ENCODE results near the gene AKR1A1. TPM values are rescaled to one million over a fixed set of nuclear protein-coding genes. Genes with fewer than 3 reads are reported as not detected.

Gene AKR1A1
- total RNA-seq, 2 donors from 2014 or later = 77.8 to 90.5 TPM

GRCh38 chr1:45554198-45554597 lies 3.6 kb downstream of the AKR1A1 start:
- H3K9me3 ChIP-seq = no peaks in the 10 kb centered on the region
- peaks cover 65% of the 10 kb centered on the region for H3K4me1 ChIP-seq
- WGBS, 2 donors = 66 to 69% methylated on average over 6 of the region's 6 CpGs
- intact Hi-C loops (cut with DNase I) = no loop called here
- no peak for ATAC-seq
- H3K27me3 ChIP-seq = no peaks in the 10 kb centered on the region
- H3K27ac ChIP-seq = no peak overlapping the region
- DNase-seq = no peak
- no peaks in the 10 kb centered on the region for H3K36me3 ChIP-seq (replicated peaks in 1 of 2; ENCODE audit: insufficient read depth in 1 of 2, low read depth in 2 of 2)
- TF ChIP-seq POLR2A (IDR thresholded peaks at IDR 0.05) (no peak), CTCF (IDR thresholded peaks at IDR 0.05) (no peak)
- no peak overlapping the region for H3K4me3 ChIP-seq

GRCh38 chr1:45557422-45557944 lies 6.9 kb downstream of the AKR1A1 start:
- TF ChIP-seq CTCF (IDR thresholded peaks at IDR 0.05) (peak in 3 of 7 experiments; percentile 10 to 19 (median 19)), POLR2A (IDR thresholded peaks at IDR 0.05) (no peak)
- no peak overlapping the region for H3K4me3 ChIP-seq
- peak overlapping the region; percentile 42 to 73 (median 62) for H3K27ac ChIP-seq
- no peaks in the 10 kb centered on the region for H3K9me3 ChIP-seq
- DNase-seq = peak; percentile 66 to 82 (median 74)
- intact Hi-C loops (cut with DNase I) = no loop called here
- 19 to 21% methylated on average over 3 of the region's 3 CpGs for WGBS, 2 donors
- peaks cover 59% of the 10 kb centered on the region for H3K4me1 ChIP-seq
- H3K27me3 ChIP-seq = no peaks in the 10 kb centered on the region
- H3K36me3 ChIP-seq (replicated peaks in 1 of 2; ENCODE audit: insufficient read depth in 1 of 2, low read depth in 2 of 2) = peaks cover 0 to 5% of the 10 kb centered on the region in 2 donors
- peak; percentile 84 for ATAC-seq

- Histone ChIP-seq H3K36me3 (replicated peaks in 1 of 2; ENCODE audit: insufficient read depth in 1 of 2, low read depth in 2 of 2) (peaks cover 0 to 29% of the 10 kb centered on the region in 2 donors), H3K27ac (no peak overlapping the region), H3K4me1 (peaks cover 14% of the 10 kb centered on the region), H3K27me3 (no peaks in the 10 kb centered on the region), H3K4me3 (no peak overlapping the region), H3K9me3 (no peaks in the 10 kb centered on the region)
- DNase-seq (no peak), ATAC-seq (no peak)
- 89 to 100% methylated on average over 2 of the region's 2 CpGs for WGBS, 2 donors
- TF ChIP-seq POLR2A (IDR thresholded peaks at IDR 0.05) (no peak), CTCF (IDR thresholded peaks at IDR 0.05) (no peak)
- intact Hi-C loops (cut with DNase I) = no loop called here
Measured at GRCh38 chr1:45563843-45564242, 13.2 kb downstream of the AKR1A1 start.

- H3K9me3 ChIP-seq = no peaks in the 10 kb centered on the region
- no peak overlapping the region for H3K27ac ChIP-seq
- 40 to 63% methylated on average over 1 to 3 of the region's 5 CpGs for WGBS, 2 donors
- H3K4me1 ChIP-seq = no peaks in the 10 kb centered on the region
- no peak for ATAC-seq
- H3K27me3 ChIP-seq = no peaks in the 10 kb centered on the region
- peak in 2 of 4 donors; percentile 18 to 35 for DNase-seq
- no peak for TF ChIP-seq POLR2A (IDR thresholded peaks at IDR 0.05)
- TF ChIP-seq CTCF (IDR thresholded peaks at IDR 0.05) = no peak
- intact Hi-C loops (cut with DNase I) = loop anchor here (5.0 kb wide), 1 partner anchor 54 kb away; no protein-coding TSS in a partner anchor
- H3K36me3 ChIP-seq (replicated peaks in 1 of 2; ENCODE audit: insufficient read depth in 1 of 2, low read depth in 2 of 2) = peaks cover 0 to 33% of the 10 kb centered on the region in 2 donors
- H3K4me3 ChIP-seq = no peak overlapping the region
Measured at GRCh38 chr1:45566722-45567121, 16.1 kb downstream of the AKR1A1 start.

GRCh38 chr1:45567911-45568310 lies 17.3 kb downstream of the AKR1A1 start:
- ATAC-seq (no peak), DNase-seq (no peak)
- H3K9me3 ChIP-seq = no peaks in the 10 kb centered on the region
- no peaks in the 10 kb centered on the region for H3K27me3 ChIP-seq
- H3K4me3 ChIP-seq = no peak overlapping the region
- peaks cover 0 to 30% of the 10 kb centered on the region in 2 donors for H3K36me3 ChIP-seq (replicated peaks in 1 of 2; ENCODE audit: insufficient read depth in 1 of 2, low read depth in 2 of 2)
- no peak overlapping the region for H3K27ac ChIP-seq
- intact Hi-C loops (cut with DNase I) = loop anchor here (5.0 kb wide), 1 partner anchor 56 kb away; no protein-coding TSS in a partner anchor
- H3K4me1 ChIP-seq = no peaks in the 10 kb centered on the region
- TF ChIP-seq CTCF (IDR thresholded peaks at IDR 0.05) (no peak), POLR2A (IDR thresholded peaks at IDR 0.05) (no peak)
- WGBS, 2 donors = 79 to 85% methylated on average over 7 of the region's 7 CpGs
